ENCODE results near the gene CCDC40. TPM values are rescaled to one million over a fixed set of nuclear protein-coding genes. Genes with fewer than 3 reads are reported as not detected.
A peak's percentile ranks its signal among the peaks of the same experiment; 100 is the strongest.

Gene CCDC40
- total and polyA plus RNA-seq, 9 of the 15 experiments (the other 6 are each of a cell fraction or from before 2014, with no cell fraction given): 0.07 to 0.33 TPM; not detected in 7

DNA sequence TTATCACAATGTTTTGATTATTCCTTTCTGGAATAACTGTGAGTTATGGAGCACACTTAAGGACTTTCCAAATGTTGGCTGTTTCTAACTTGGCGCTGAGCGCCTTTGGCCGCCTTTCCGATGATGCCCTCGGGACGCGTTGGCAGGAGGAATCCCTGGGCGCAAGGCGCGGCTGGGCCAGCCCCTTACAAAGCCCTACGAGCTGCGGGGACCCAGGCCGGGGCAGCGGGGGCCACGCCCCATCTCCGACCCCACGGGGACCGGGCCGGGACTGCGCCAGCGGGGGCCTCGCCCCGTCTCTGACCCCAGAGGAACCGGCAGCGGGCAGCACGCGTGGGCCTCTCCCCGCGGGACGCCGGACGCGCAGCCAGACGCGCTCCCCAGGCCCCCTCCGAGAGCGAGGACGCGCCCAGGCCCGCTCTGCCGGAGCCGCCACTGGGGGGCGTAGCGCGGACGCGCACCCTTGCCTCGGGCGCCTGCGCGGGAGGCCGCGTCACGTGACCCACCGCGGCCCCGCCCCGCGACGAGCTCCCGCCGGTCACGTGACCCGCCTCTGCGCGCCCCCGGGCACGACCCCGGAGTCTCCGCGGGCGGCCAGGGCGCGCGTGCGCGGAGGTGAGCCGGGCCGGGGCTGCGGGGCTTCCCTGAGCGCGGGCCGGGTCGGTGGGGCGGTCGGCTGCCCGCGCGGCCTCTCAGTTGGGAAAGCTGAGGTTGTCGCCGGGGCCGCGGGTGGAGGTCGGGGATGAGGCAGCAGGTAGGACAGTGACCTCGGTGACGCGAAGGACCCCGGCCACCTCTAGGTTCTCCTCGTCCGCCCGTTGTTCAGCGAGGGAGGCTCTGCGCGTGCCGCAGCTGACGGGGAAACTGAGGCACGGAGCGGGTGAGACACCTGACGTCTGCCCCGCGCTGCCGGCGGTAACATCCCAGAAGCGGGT, 64.8 kb downstream of the CCDC40 start, which contains the start of gene GAA (continued):
- TF ChIP-seq RAD21 (CRISPR knock-in tag; conservative IDR thresholded peaks at IDR 0.05 in 1 of 2, IDR thresholded peaks at IDR 0.05 in 1 of 2) (peak; percentile 42 to 57), CBX5 (IDR thresholded peaks at IDR 0.05; ENCODE audit: borderline replicate concordance, low read depth) (no peak), CREB1 (IDR thresholded peaks at IDR 0.05) (no peak; the same call in 1 of the 2 replicates), CREB1 (CRISPR knock-in tag; IDR thresholded peaks at IDR 0.05) (peak; percentile 64; the same call in 1 of the 2 replicates), ZBTB7A (IDR thresholded peaks at IDR 0.05; ENCODE audit: borderline replicate concordance, control insufficient read depth, low read depth, low read length) (peak; percentile 90; the same call in 1 of the 2 replicates), NCOA6 (IDR thresholded peaks at IDR 0.05) (no peak), NFYB (IDR thresholded peaks at IDR 0.05; ENCODE audit: extremely low read depth, insufficient read length) (no peak), TBL1XR1 (IDR thresholded peaks at IDR 0.05; ENCODE audit: low read length in 2 of 2) (no peak), ZNF24 (IDR thresholded peaks at IDR 0.05) (no peak), NCOR1 (IDR thresholded peaks at IDR 0.05) (no peak), HMGXB4 (CRISPR knock-in tag; IDR thresholded peaks at IDR 0.05) (peak; percentile 80; the same call in 1 of the 2 replicates), ZNF184 (CRISPR knock-in tag; IDR thresholded peaks at IDR 0.05) (no peak), RNF219 (CRISPR knock-in tag; IDR thresholded peaks at IDR 0.05) (no peak), ZFP1 (CRISPR knock-in tag; IDR thresholded peaks at IDR 0.05) (no peak), CHAMP1 (IDR thresholded peaks at IDR 0.05) (no peak), RHOXF2B (CRISPR knock-in tag; conservative IDR thresholded peaks at IDR 0.05) (no peak)
- TF ChIP-seq, protein P1, sequence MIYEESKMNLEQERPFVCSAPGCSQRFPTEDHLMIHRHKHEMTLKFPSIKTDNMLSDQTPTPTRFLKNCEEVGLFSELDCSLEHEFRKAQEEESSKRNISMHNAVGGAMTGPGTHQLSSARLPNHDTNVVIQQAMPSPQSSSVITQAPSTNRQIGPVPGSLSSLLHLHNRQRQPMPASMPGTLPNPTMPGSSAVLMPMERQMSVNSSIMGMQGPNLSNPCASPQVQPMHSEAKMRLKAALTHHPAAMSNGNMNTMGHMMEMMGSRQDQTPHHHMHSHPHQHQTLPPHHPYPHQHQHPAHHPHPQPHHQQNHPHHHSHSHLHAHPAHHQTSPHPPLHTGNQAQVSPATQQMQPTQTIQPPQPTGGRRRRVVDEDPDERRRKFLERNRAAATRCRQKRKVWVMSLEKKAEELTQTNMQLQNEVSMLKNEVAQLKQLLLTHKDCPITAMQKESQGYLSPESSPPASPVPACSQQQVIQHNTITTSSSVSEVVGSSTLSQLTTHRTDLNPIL (CRISPR knock-in tag; IDR thresholded peaks at IDR 0.05): no peak
- TF ChIP-seq, protein P2, sequence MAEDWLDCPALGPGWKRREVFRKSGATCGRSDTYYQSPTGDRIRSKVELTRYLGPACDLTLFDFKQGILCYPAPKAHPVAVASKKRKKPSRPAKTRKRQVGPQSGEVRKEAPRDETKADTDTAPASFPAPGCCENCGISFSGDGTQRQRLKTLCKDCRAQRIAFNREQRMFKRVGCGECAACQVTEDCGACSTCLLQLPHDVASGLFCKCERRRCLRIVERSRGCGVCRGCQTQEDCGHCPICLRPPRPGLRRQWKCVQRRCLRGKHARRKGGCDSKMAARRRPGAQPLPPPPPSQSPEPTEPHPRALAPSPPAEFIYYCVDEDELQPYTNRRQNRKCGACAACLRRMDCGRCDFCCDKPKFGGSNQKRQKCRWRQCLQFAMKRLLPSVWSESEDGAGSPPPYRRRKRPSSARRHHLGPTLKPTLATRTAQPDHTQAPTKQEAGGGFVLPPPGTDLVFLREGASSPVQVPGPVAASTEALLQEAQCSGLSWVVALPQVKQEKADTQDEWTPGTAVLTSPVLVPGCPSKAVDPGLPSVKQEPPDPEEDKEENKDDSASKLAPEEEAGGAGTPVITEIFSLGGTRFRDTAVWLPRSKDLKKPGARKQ (CRISPR knock-in tag; IDR thresholded peaks at IDR 0.05): no peak

All from K562 (cell line).